Body of pancreas (tissue), 4 donors: ENCODE measurements around the gene MAD2L2.

Experiments used
- CTCF ChIP-seq, 7 experiments: fragments of 450-650 bp in 4 of 7; fragments of 200-600 bp in 3 of 7; sonication (generic) in 3 of 7; IDR thresholded peaks; one replicate each; pipeline ENCODE4 v1.5.1; 2016 to 2019; ENCODE audit warnings: antibody characterized with exemption in 7 of 7
- POLR2A ChIP-seq, 3 donors: fragments of 450-650 bp; IDR thresholded peaks; one replicate each; pipeline ENCODE4 v1.6.1; 2016; ENCODE audit warnings: antibody characterized with exemption in 3 of 3, mild to moderate bottlenecking in 2 of 3

GRCh38 chr1:11720033-11720376 lies 39.1 kb upstream of the MAD2L2 start:
- TF ChIP-seq CTCF (IDR thresholded peaks at IDR 0.05) (peak in 1 of 7 experiments; percentile 16), POLR2A (IDR thresholded peaks at IDR 0.05) (no peak)
